SK-N-MC (cell line): ENCODE results near the gene PARVB.

Source experiments
- EZH2 ChIP-seq: fragments of 200-600 bp; sonication (generic); IDR thresholded peaks from one replicate; pipeline ENCODE4 v1.6.1; 2017; ENCODE audit warnings: antibody characterized with exemption
- POLR2AphosphoS5 ChIP-seq: IDR thresholded peaks from 2 replicates; pipeline ENCODE4 v1.6.1; 2012; ENCODE audit warnings: mild to moderate bottlenecking, low read depth, low read length, borderline replicate concordance

GRCh38 chr22:44211256-44211945 lies 187.3 kb downstream of the PARVB start:
- no peak for TF ChIP-seq EZH2
- TF ChIP-seq POLR2AphosphoS5: no peak
